Measurements from ENCODE around the gene CLCN4.

CLCN4 gene

GRCh38 chrX:10164879-10165278 is 8.1 kb downstream of the CLCN4 start:
- no peaks in the 10 kb centered on the region for H3K36me3 ChIP-seq (ENCODE audit: insufficient read depth, low read length)
- H3K4me1 ChIP-seq (ENCODE audit: insufficient read depth, low read length) = peaks cover 3% of the 10 kb centered on the region
- no peaks in the 10 kb centered on the region for H3K27me3 ChIP-seq (ENCODE audit: insufficient read depth, low read length)
- no peak overlapping the region for H2AFZ ChIP-seq (ENCODE audit: low read depth, low read length)
- H3K4me3 ChIP-seq (ENCODE audit: low read length) = no peak overlapping the region
- no peaks in the 10 kb centered on the region for H3K9me3 ChIP-seq (ENCODE audit: low read length)

GRCh38 chrX:10165580-10166247 is 8.9 kb downstream of the CLCN4 start:
- H3K4me3 ChIP-seq (ENCODE audit: low read length) = no peak overlapping the region

GRCh38 chrX:10166248-10166716 is 9.5 kb downstream of the CLCN4 start:
- H3K36me3 ChIP-seq (ENCODE audit: insufficient read depth, low read length) = no peaks in the 10 kb centered on the region
- H2AFZ ChIP-seq (ENCODE audit: low read depth, low read length) = no peak overlapping the region
- H3K4me3 ChIP-seq (ENCODE audit: low read length) = no peak overlapping the region
- peaks cover 3% of the 10 kb centered on the region for H3K4me1 ChIP-seq (ENCODE audit: insufficient read depth, low read length)
- no peaks in the 10 kb centered on the region for H3K9me3 ChIP-seq (ENCODE audit: low read length)
- H3K27me3 ChIP-seq (ENCODE audit: insufficient read depth, low read length) = no peaks in the 10 kb centered on the region

More at GRCh38 chrX:10165580-10166247, 8.9 kb downstream of the CLCN4 start:
- H3K27me3 ChIP-seq (ENCODE audit: insufficient read depth, low read length) = no peaks in the 10 kb centered on the region
- no peaks in the 10 kb centered on the region for H3K9me3 ChIP-seq (ENCODE audit: low read length)
- H3K4me1 ChIP-seq (ENCODE audit: insufficient read depth, low read length) = peaks cover 3% of the 10 kb centered on the region
- H2AFZ ChIP-seq (ENCODE audit: low read depth, low read length) = no peak overlapping the region
- H3K36me3 ChIP-seq (ENCODE audit: insufficient read depth, low read length) = no peaks in the 10 kb centered on the region

- Histone ChIP-seq H3K36me3 (ENCODE audit: insufficient read depth, low read length) (no peaks in the 10 kb centered on the region), H3K9me3 (ENCODE audit: low read length) (no peaks in the 10 kb centered on the region), H3K27me3 (ENCODE audit: insufficient read depth, low read length) (no peaks in the 10 kb centered on the region), H3K4me3 (ENCODE audit: low read length) (no peak overlapping the region), H2AFZ (ENCODE audit: low read depth, low read length) (no peak overlapping the region), H3K4me1 (ENCODE audit: insufficient read depth, low read length) (peaks cover 3% of the 10 kb centered on the region)
These were observed 10.0 kb downstream of the CLCN4 start for GRCh38 chrX:10166731-10167151.

GRCh38 chrX:10167573-10167972 is 10.8 kb downstream of the CLCN4 start:
- Histone ChIP-seq H3K27me3 (ENCODE audit: insufficient read depth, low read length) (no peaks in the 10 kb centered on the region), H3K36me3 (ENCODE audit: insufficient read depth, low read length) (no peaks in the 10 kb centered on the region), H2AFZ (ENCODE audit: low read depth, low read length) (no peak overlapping the region), H3K9me3 (ENCODE audit: low read length) (no peaks in the 10 kb centered on the region), H3K4me1 (ENCODE audit: insufficient read depth, low read length) (peaks cover 3% of the 10 kb centered on the region), H3K4me3 (ENCODE audit: low read length) (no peak overlapping the region)

- H2AFZ ChIP-seq (ENCODE audit: low read depth, low read length) = no peak overlapping the region
- H3K9me3 ChIP-seq (ENCODE audit: low read length) = no peaks in the 10 kb centered on the region
- peaks cover 3% of the 10 kb centered on the region for H3K4me1 ChIP-seq (ENCODE audit: insufficient read depth, low read length)
- no peak overlapping the region for H3K4me3 ChIP-seq (ENCODE audit: low read length)
- no peaks in the 10 kb centered on the region for H3K36me3 ChIP-seq (ENCODE audit: insufficient read depth, low read length)
- no peaks in the 10 kb centered on the region for H3K27me3 ChIP-seq (ENCODE audit: insufficient read depth, low read length)
These were observed 11.5 kb downstream of the CLCN4 start for GRCh38 chrX:10168226-10168625.

GRCh38 chrX:10169175-10169574 is 12.4 kb downstream of the CLCN4 start:
- Histone ChIP-seq H3K9me3 (ENCODE audit: low read length) (no peaks in the 10 kb centered on the region), H3K4me1 (ENCODE audit: insufficient read depth, low read length) (peaks cover 3% of the 10 kb centered on the region), H3K36me3 (ENCODE audit: insufficient read depth, low read length) (no peaks in the 10 kb centered on the region), H3K4me3 (ENCODE audit: low read length) (no peak overlapping the region), H3K27me3 (ENCODE audit: insufficient read depth, low read length) (no peaks in the 10 kb centered on the region), H2AFZ (ENCODE audit: low read depth, low read length) (no peak overlapping the region)

- Histone ChIP-seq H3K27me3 (ENCODE audit: insufficient read depth, low read length) (no peaks in the 10 kb centered on the region), H2AFZ (ENCODE audit: low read depth, low read length) (no peak overlapping the region), H3K9me3 (ENCODE audit: low read length) (no peaks in the 10 kb centered on the region), H3K4me1 (ENCODE audit: insufficient read depth, low read length) (peaks cover 3% of the 10 kb centered on the region), H3K36me3 (ENCODE audit: insufficient read depth, low read length) (no peaks in the 10 kb centered on the region), H3K4me3 (ENCODE audit: low read length) (no peak overlapping the region)
These were observed 14.5 kb downstream of the CLCN4 start for GRCh38 chrX:10171249-10171648.

GRCh38 chrX:10172877-10173276 is 16.1 kb downstream of the CLCN4 start:
- no peak overlapping the region for H3K4me3 ChIP-seq (ENCODE audit: low read length)

GRCh38 chrX:10173331-10173900 is 16.6 kb downstream of the CLCN4 start:
- no peaks in the 10 kb centered on the region for H3K36me3 ChIP-seq (ENCODE audit: insufficient read depth, low read length)
- H3K27me3 ChIP-seq (ENCODE audit: insufficient read depth, low read length) = no peaks in the 10 kb centered on the region
- no peak overlapping the region for H3K4me3 ChIP-seq (ENCODE audit: low read length)
- no peaks in the 10 kb centered on the region for H3K9me3 ChIP-seq (ENCODE audit: low read length)
- no peak overlapping the region for H2AFZ ChIP-seq (ENCODE audit: low read depth, low read length)
- peaks cover 2% of the 10 kb centered on the region for H3K4me1 ChIP-seq (ENCODE audit: insufficient read depth, low read length)

More at GRCh38 chrX:10172877-10173276, 16.1 kb downstream of the CLCN4 start:
- Histone ChIP-seq H2AFZ (ENCODE audit: low read depth, low read length) (no peak overlapping the region), H3K4me1 (ENCODE audit: insufficient read depth, low read length) (peaks cover 3% of the 10 kb centered on the region), H3K9me3 (ENCODE audit: low read length) (no peaks in the 10 kb centered on the region), H3K27me3 (ENCODE audit: insufficient read depth, low read length) (no peaks in the 10 kb centered on the region), H3K36me3 (ENCODE audit: insufficient read depth, low read length) (no peaks in the 10 kb centered on the region)

- Histone ChIP-seq H3K9me3 (ENCODE audit: low read length) (no peaks in the 10 kb centered on the region), H2AFZ (ENCODE audit: low read depth, low read length) (no peak overlapping the region), H3K27me3 (ENCODE audit: insufficient read depth, low read length) (no peaks in the 10 kb centered on the region), H3K4me3 (ENCODE audit: low read length) (no peak overlapping the region), H3K36me3 (ENCODE audit: insufficient read depth, low read length) (no peaks in the 10 kb centered on the region), H3K4me1 (ENCODE audit: insufficient read depth, low read length) (no peaks in the 10 kb centered on the region)
These were observed 17.3 kb downstream of the CLCN4 start for GRCh38 chrX:10174051-10174450.

GRCh38 chrX:10174810-10175209 is 18.0 kb downstream of the CLCN4 start:
- no peak overlapping the region for H2AFZ ChIP-seq (ENCODE audit: low read depth, low read length)
- no peaks in the 10 kb centered on the region for H3K9me3 ChIP-seq (ENCODE audit: low read length)
- H3K4me3 ChIP-seq (ENCODE audit: low read length) = no peak overlapping the region
- no peaks in the 10 kb centered on the region for H3K36me3 ChIP-seq (ENCODE audit: insufficient read depth, low read length)
- H3K4me1 ChIP-seq (ENCODE audit: insufficient read depth, low read length) = no peaks in the 10 kb centered on the region
- H3K27me3 ChIP-seq (ENCODE audit: insufficient read depth, low read length) = no peaks in the 10 kb centered on the region

GRCh38 chrX:10175319-10175871 is 18.6 kb downstream of the CLCN4 start:
- H3K4me3 ChIP-seq (ENCODE audit: low read length) = no peak overlapping the region
- no peaks in the 10 kb centered on the region for H3K36me3 ChIP-seq (ENCODE audit: insufficient read depth, low read length)
- H2AFZ ChIP-seq (ENCODE audit: low read depth, low read length) = no peak overlapping the region
- no peaks in the 10 kb centered on the region for H3K4me1 ChIP-seq (ENCODE audit: insufficient read depth, low read length)
- H3K9me3 ChIP-seq (ENCODE audit: low read length) = no peaks in the 10 kb centered on the region
- H3K27me3 ChIP-seq (ENCODE audit: insufficient read depth, low read length) = no peaks in the 10 kb centered on the region
